Common myeloid progenitor, CD34-positive (primary cell): Measurements from ENCODE around the gene TPX2.
A peak's percentile ranks its signal among the peaks of the same experiment; 100 is the strongest.

Experiments used
- CTCF ChIA-PET: fragments of 350-600 bp; sonication (Branson Sonifier 250); formaldehyde crosslinking; loops from one replicate; lab custom pipeline; 2021; ENCODE audit warnings: antibody characterized with exemption; lab: Charles Lee
- POLR2A ChIA-PET: fragments of 350-600 bp; sonication (Branson Sonifier 250); formaldehyde crosslinking; loops from one replicate; lab custom pipeline; 2021; ENCODE audit warnings: antibody characterized with exemption; lab: Charles Lee
- DNase-seq, 3 donors: peaks; one replicate each; pipeline versions ENCODE4 v3.0.0 to v3.0.0-alpha.2; 2013
- H3K27ac ChIP-seq, 2 experiments: 1 replicate in 1 of 2; 2 replicates in 1 of 2; pipeline ENCODE4 v1.7.0; 2013; ENCODE audit warnings: inconsistent platforms in 2 of 2, low read length in 2 of 2, mild to moderate bottlenecking in 2 of 2, low read depth in 1 of 2, moderate library complexity in 1 of 2; ENCODE audit not compliant: severe bottlenecking in 2 of 2, insufficient read depth in 1 of 2, poor library complexity in 1 of 2
- H3K27me3 ChIP-seq, 5 experiments: replicated peaks in 2 of 5; 1 replicate in 3 of 5; 2 replicates in 2 of 5; pipeline versions ENCODE4 v1.6.1 to v1.7.0; 2013; ENCODE audit warnings: low read length in 4 of 5, mild to moderate bottlenecking in 2 of 5, moderate library complexity in 2 of 5, inconsistent platforms in 1 of 5; ENCODE audit not compliant: insufficient read depth in 5 of 5, control insufficient read depth in 4 of 5
- H3K36me3 ChIP-seq, 4 experiments: 1 replicate in 2 of 4; 2 replicates in 2 of 4; pipeline versions ENCODE4 v1.6.1 to v1.7.0; 2013; ENCODE audit warnings: low read length in 3 of 4, control low read depth in 1 of 4, mild to moderate bottlenecking in 1 of 4; ENCODE audit not compliant: control insufficient read depth in 4 of 4, insufficient read depth in 4 of 4
- H3K4me1 ChIP-seq, 4 experiments: 1 replicate in 3 of 4; 2 replicates in 1 of 4; pipeline versions ENCODE4 v1.6.1 to v1.7.1; 2013; ENCODE audit warnings: low read length in 3 of 4, mild to moderate bottlenecking in 3 of 4, control low read depth in 1 of 4, inconsistent platforms in 1 of 4, moderate library complexity in 1 of 4; ENCODE audit not compliant: control insufficient read depth in 4 of 4, insufficient read depth in 4 of 4; ENCODE audit errors: control extremely low read depth in 1 of 4
- H3K4me3 ChIP-seq, 7 experiments: 1 replicate in 4 of 7; 2 replicates in 3 of 7; pipeline versions ENCODE4 v1.5.1 to v1.7.0; 2013; ENCODE audit warnings: mild to moderate bottlenecking in 7 of 7, low read length in 6 of 7, moderate library complexity in 6 of 7, inconsistent platforms in 2 of 7, low read depth in 2 of 7, control low read depth in 1 of 7; ENCODE audit not compliant: insufficient read depth in 4 of 7, control insufficient read depth in 1 of 7; ENCODE audit errors: extremely low read depth in 1 of 7
- H3K9me3 ChIP-seq, 5 experiments: 1 replicate in 4 of 5; 2 replicates in 1 of 5; pipeline versions ENCODE4 v1.6.1 to v1.7.1; 2013; ENCODE audit warnings: low read length in 4 of 5, mild to moderate bottlenecking in 2 of 5, inconsistent platforms in 1 of 5, low read depth in 1 of 5, moderate library complexity in 1 of 5; ENCODE audit not compliant: control insufficient read depth in 4 of 5, insufficient read depth in 2 of 5; ENCODE audit errors: control extremely low read depth in 1 of 5
- WGBS: methylation state at CpG from one replicate; pipeline ENCODE4 v1.1.5; 2013; ENCODE audit not compliant: insufficient coverage; 5-methylcytosine and 5-hydroxymethylcytosine counted together

The TPX2 gene

GRCh38 chr20:31784354-31785044 is 45.4 kb downstream of the TPX2 start:
- H3K36me3 ChIP-seq: peaks cover 13 to 78% (median 55%) of the 10 kb centered on the region in 4 experiments
- ChIA-PET POLR2A (no interaction called here), CTCF (interaction anchor here (0.6 to 1.2 kb wide), 3 partner anchors 11 to 61 kb away, joined by 3 to 6 read pairs (median 3); no protein-coding TSS in a partner anchor)

GRCh38 chr20:31785089-31785488 is 46.0 kb downstream of the TPX2 start:
- WGBS: 100% methylated on average over 2 of the region's 3 CpGs
- ChIA-PET CTCF (interaction anchor here (0.6 to 1.2 kb wide), 3 partner anchors 12 to 70 kb away, joined by 3 to 6 read pairs (median 3); no protein-coding TSS in a partner anchor), POLR2A (no interaction called here)
- DNase-seq: no peak
- Histone ChIP-seq H3K27me3 (no peaks in the 10 kb centered on the region), H3K36me3 (peaks cover 12 to 76% (median 55%) of the 10 kb centered on the region in 4 experiments), H3K27ac (no peak overlapping the region), H3K9me3 (no peaks in the 10 kb centered on the region), H3K4me3 (no peak overlapping the region), H3K4me1 (no peaks in the 10 kb centered on the region)

More at GRCh38 chr20:31784354-31785044, 45.4 kb downstream of the TPX2 start:
- WGBS: 100% methylated on average over 7 of the region's 7 CpGs
- no peak overlapping the region for H3K27ac ChIP-seq
- DNase-seq: no peak
- no peaks in the 10 kb centered on the region for H3K4me1 ChIP-seq
- H3K9me3 ChIP-seq: no peaks in the 10 kb centered on the region
- no peaks in the 10 kb centered on the region for H3K27me3 ChIP-seq
- H3K4me3 ChIP-seq: no peak overlapping the region

GRCh38 chr20:31788578-31788977 is 49.5 kb downstream of the TPX2 start:
- 22% methylated on average over 1 of the region's 3 CpGs for WGBS
- CTCF ChIA-PET: interaction anchor here (0.9 to 1.3 kb wide), 2 partner anchors 18 to 155 kb away, joined by 3 to 4 read pairs; no protein-coding TSS in a partner anchor
- Histone ChIP-seq H3K27ac (no peak overlapping the region), H3K9me3 (no peaks in the 10 kb centered on the region), H3K4me3 (no peak overlapping the region), H3K4me1 (no peaks in the 10 kb centered on the region), H3K27me3 (no peaks in the 10 kb centered on the region), H3K36me3 (peaks cover 15 to 85% (median 58%) of the 10 kb centered on the region in 4 experiments)
- POLR2A ChIA-PET: no interaction called here
- peak in 2 of 3 donors; percentile 11 to 18 for DNase-seq

- H3K27ac ChIP-seq: no peak overlapping the region
- no peaks in the 10 kb centered on the region for H3K9me3 ChIP-seq
- ChIA-PET POLR2A (no interaction called here), CTCF (no interaction called here)
- H3K4me1 ChIP-seq: no peaks in the 10 kb centered on the region
- H3K36me3 ChIP-seq: peaks cover 11 to 81% (median 52%) of the 10 kb centered on the region in 4 experiments
- no peak overlapping the region for H3K4me3 ChIP-seq
- no peaks in the 10 kb centered on the region for H3K27me3 ChIP-seq
- no peak for DNase-seq
- no CpG with 5 or more reads among the region's 3 CpGs for WGBS
These were observed 51.3 kb downstream of the TPX2 start for GRCh38 chr20:31790401-31790800.

- ChIA-PET CTCF (no interaction called here), POLR2A (no interaction called here)
- peaks cover 22 to 82% (median 55%) of the 10 kb centered on the region in 4 experiments for H3K36me3 ChIP-seq
- no peaks in the 10 kb centered on the region for H3K9me3 ChIP-seq
- no peak overlapping the region for H3K4me3 ChIP-seq
- no peaks in the 10 kb centered on the region for H3K27me3 ChIP-seq
- no peaks in the 10 kb centered on the region for H3K4me1 ChIP-seq
- DNase-seq: no peak
- 95% methylated on average over 3 of the region's 3 CpGs for WGBS
- no peak overlapping the region for H3K27ac ChIP-seq
These were observed 58.3 kb downstream of the TPX2 start for GRCh38 chr20:31797364-31797763.

GRCh38 chr20:31801508-31801907 is 62.4 kb downstream of the TPX2 start:
- H3K9me3 ChIP-seq: no peaks in the 10 kb centered on the region
- H3K4me3 ChIP-seq: no peak overlapping the region
- no peaks in the 10 kb centered on the region for H3K27me3 ChIP-seq
- DNase-seq: no peak
- no peak overlapping the region for H3K27ac ChIP-seq
- CTCF ChIA-PET: no interaction called here
- peaks cover 14 to 72% (median 29%) of the 10 kb centered on the region in 4 experiments for H3K36me3 ChIP-seq
- WGBS: 90% methylated on average over 7 of the region's 7 CpGs
- peaks cover 5 to 25% (median 19%) of the 10 kb centered on the region in 4 experiments for H3K4me1 ChIP-seq
- POLR2A ChIA-PET: no interaction called here
